HTERT RPE-1 (cell line): ENCODE data around the gene PNISR.
"Not testable (repeated sequence)": the region's sequence is repeated elsewhere in the genome, so short reads cannot be mapped to it uniquely, and the experiment has no call there.

Experiments
- in situ Hi-C: fragments of 300-500 bp; cut with MboI; formaldehyde crosslinking; loops from 4 replicates; pipeline ENCODE4 v1.14.3; 2020; ENCODE audit warnings: low sequenced_read_pairs

The PNISR gene

GRCh38 chr6:99424761-99425646 lies at the start of gene PNISR:
Gene PNISR, minus strand, starts transcription at chr6:99425308. Its CDS starts 10,649 bp downstream, at chr6:99414659.
- in situ Hi-C loops, result no loop called here

GRCh38 chr6:99473730-99474129 lies 48.6 kb upstream of the PNISR start:
- in situ Hi-C loops, result no loop called here

- in situ Hi-C loops, result no loop called here
These were observed 46.5 kb upstream of the PNISR start for GRCh38 chr6:99471638-99472037.

- in situ Hi-C loops, result no loop called here
These were observed 42.5 kb upstream of the PNISR start for GRCh38 chr6:99467509-99468106.

DNA sequence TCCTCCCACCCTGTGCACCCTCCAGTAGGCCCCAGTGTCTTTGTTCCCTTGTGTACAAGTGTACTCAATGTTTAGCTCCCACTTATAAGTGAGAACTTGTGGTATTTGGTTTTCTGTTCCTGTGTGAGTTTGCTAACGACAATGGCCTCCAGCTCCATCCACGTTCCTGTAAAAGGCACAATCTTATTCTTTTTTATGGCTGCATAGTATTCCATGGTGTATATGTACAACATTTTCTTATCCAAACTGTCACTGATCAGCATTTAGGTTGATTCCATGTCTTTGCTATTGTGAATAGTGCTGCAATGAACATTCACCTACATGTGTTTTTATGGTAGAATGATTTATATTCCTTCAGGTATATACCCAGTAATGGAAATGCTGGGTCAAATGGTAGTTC lies 34.0 kb upstream of the PNISR start:
- in situ Hi-C loops, result not testable (repeated sequence)

DNA sequence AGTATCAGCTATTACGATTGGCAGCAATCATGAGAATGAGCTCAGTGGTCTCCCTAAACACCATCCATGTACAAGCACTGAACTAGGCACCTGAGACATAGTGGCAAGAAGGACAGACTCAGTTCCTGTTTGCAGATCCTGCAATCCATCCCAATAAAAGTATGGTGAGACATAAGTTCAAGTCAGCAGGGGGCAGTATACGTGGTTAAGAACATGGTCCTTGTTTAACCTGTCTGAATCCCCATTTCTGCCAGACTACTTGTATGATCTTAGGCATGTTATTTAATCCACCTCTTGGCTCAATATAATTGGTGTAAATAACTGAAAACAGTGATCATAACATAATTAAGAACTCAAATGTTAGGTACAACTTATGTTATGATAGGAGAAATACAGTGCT lies 33.2 kb upstream of the PNISR start:
- in situ Hi-C loops, result no loop called here

- in situ Hi-C loops, result no loop called here
These were observed 21.0 kb upstream of the PNISR start for GRCh38 chr6:99446076-99446475.

DNA sequence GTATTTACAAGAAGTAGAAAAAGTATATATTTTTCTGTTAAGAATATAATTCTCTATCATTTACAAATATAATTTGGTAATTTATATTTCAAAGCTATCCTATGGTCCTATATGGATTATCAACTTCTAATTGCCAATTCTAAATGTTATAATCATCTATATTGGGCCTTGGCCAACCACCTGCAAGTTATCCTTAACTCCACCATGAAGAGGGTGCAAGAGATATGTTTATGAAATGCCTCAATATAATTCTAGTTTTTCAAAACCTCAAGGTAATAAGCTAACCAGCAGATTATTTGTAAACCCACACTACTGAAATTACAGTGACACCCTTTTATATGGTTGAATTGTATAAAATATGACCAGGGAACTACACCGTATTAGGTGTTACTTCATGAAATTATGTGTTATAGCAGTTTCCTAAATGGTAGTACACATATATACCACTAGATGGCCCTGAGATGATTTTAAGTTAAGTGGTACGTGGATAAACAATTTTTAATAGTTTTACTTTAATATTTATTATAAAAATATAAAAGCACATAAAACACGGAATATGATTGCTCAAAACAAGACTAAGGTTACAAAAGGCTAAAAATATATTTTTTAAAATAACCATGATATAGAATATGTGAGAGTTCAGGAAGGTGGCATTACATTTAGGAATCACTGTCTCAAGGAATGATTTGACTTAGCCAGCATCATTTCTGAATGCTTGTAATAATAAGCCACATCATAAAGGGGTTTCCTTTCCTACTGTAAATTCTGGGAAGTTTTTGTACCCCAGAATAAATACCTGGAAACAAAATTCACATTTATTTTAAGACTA lies 9.8 kb upstream of the PNISR start:
- in situ Hi-C loops, result no loop called here

GRCh38 chr6:99432877-99433276 lies 7.8 kb upstream of the PNISR start:
- in situ Hi-C loops, result no loop called here

- in situ Hi-C loops, result no loop called here
These were observed 6.8 kb upstream of the PNISR start for GRCh38 chr6:99431901-99432300.

DNA sequence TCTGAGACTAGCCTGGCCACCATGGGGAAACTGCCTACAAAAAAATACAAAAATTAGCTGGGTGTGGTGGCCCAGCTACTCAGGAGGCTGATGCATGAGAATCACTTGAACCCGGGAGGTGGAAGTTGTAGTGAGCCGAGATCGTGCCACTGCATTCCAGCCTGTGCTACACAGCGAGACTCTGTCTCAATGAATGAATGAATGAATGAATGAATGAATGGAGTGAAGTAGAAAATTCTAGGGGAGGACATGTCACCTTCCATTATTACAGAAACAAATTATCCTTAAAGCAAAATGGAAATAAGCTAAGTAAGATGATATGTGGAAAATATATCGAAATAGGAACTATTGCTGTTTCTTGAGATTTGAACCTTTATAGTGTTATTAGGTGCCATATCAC lies 2.9 kb upstream of the PNISR start:
- in situ Hi-C loops, result no loop called here

GRCh38 chr6:99426451-99426757 lies 1.3 kb upstream of the PNISR start:
- in situ Hi-C loops, result no loop called here

GRCh38 chr6:99425647-99426450 lies 741 bp upstream of the PNISR start:
- in situ Hi-C loops, result no loop called here

DNA sequence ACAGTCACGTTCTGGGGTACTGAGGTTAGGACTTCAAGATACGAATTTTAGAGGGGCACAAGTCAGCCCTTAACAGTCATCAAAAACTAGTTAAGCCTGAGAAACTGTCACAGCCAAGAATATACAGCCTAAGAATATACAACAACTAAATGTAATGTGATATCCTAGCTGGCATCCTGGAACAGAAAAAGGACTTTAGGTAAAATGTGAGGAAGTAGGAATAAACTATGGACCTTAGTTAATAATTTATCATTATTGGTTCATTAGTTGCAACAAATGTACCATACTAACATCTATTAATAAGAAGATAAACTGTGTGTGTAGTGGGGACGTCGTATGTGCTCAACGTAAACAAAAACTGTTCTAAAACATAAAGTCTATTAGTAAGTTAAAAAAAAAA lies 1.1 kb downstream of the PNISR start:
- in situ Hi-C loops, result no loop called here

DNA sequence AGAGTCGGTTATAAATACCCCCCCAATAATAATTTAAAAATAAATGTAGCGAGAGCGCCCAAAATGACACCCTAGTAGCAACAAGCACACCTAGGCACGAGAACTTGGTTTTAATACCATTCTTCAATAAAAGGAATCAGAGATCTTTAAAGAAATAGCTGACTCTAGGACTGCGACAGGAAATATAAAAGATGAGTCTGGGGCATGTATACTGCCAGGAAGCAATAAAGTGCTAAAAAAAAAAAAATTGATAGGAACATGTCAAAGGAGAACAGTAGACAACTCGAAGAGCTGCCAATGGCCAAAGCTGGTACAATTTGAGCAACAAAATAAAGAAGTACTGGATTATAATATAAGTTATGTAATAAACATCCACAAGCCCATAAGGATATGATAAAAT lies 2.2 kb downstream of the PNISR start:
- in situ Hi-C loops, result no loop called here

- in situ Hi-C loops, result no loop called here
These were observed 8.0 kb downstream of the PNISR start for GRCh38 chr6:99416892-99417767.

DNA sequence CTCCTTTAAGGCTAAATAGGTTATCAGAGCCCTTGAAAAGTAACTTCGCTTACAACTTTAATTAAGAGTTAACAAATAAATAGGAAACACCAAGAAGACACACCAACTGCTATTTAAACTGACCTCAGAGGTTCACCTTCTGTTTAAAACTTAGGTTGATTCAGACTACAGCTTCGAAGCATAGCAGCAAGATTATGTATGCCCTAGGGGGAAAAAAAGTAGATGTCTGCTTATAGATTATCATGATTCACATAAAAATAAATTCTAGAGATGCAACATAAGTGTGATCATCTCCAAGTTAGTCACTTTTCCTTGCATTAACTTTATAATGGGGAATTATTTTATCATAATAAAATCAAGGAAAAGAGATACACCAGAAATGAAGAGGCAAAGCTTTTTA lies 8.9 kb downstream of the PNISR start:
- in situ Hi-C loops, result no loop called here

DNA sequence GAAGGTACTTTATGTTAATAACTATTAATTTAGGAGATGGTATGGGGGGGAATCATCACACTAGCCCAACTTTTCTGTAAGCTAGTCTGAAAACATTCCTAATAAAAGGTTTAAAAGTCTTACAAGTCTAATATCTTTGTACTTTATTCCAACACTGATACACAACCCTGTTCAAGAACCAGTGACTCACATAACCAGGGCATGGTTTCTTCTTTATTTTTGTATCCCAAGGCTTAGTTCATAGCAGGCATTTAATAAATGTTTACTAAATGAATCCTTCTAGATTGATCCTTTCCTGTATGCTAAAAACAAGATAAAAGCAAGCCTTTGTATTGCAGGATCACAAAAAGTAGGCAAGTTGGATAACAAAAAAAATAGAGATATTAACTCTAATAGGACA lies 9.7 kb downstream of the PNISR start:
- in situ Hi-C loops, result no loop called here

GRCh38 chr6:99412065-99412464 lies 13.0 kb downstream of the PNISR start:
- in situ Hi-C loops, result no loop called here

DNA sequence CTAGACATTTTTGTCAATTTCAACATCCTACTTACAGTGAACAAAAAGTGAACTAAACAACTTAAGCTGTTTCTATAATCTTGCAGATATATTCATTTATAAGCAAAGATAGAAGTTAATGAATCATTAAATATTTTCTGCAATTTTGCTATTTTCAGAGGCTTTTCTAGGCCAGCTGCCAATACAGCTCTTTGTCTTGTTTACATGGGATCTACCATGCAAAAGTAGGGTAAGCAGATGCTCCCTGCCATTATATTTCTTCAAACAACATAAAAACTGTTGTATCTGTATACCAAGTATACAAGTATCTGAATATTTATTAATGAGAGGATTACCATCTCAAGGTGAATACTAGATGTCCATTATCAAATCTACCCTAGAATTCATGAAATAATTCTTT lies 15.4 kb downstream of the PNISR start:
- in situ Hi-C loops, result no loop called here
